ENCODE data around the gene RAE1.

DNA sequence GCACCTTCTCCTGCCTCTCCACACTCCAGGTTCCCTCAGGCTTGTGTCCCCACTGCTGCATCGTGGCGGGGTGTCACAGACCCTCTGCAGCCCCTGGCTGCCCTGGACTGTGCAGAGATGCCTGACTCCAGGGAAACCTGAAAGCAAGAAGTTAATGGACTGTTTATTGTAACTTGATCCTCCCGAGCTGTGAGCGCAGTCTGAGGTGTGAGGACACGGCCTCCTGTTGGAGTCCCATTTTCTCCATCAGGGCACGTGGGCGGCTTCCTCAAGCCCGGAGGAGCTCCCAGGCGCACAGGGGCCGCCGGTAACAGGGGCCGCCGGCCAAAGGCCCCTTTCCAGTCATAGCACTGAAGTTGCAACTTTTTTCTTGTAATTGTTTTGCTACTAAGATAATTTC lies 57.1 kb downstream of the RAE1 start:
- TF ChIP-seq EZH2 (IDR thresholded peaks at IDR 0.05) (no peak), POLR2AphosphoS5 (IDR thresholded peaks at IDR 0.05; ENCODE audit: borderline replicate concordance, low read depth, low read length) (no peak)
